Measurements from ENCODE around the gene CES1.
"Not testable (repeated sequence)": the region's sequence is repeated elsewhere in the genome, so short reads cannot be mapped to it uniquely, and the experiment has no call there.

The CES1 gene

DNA sequence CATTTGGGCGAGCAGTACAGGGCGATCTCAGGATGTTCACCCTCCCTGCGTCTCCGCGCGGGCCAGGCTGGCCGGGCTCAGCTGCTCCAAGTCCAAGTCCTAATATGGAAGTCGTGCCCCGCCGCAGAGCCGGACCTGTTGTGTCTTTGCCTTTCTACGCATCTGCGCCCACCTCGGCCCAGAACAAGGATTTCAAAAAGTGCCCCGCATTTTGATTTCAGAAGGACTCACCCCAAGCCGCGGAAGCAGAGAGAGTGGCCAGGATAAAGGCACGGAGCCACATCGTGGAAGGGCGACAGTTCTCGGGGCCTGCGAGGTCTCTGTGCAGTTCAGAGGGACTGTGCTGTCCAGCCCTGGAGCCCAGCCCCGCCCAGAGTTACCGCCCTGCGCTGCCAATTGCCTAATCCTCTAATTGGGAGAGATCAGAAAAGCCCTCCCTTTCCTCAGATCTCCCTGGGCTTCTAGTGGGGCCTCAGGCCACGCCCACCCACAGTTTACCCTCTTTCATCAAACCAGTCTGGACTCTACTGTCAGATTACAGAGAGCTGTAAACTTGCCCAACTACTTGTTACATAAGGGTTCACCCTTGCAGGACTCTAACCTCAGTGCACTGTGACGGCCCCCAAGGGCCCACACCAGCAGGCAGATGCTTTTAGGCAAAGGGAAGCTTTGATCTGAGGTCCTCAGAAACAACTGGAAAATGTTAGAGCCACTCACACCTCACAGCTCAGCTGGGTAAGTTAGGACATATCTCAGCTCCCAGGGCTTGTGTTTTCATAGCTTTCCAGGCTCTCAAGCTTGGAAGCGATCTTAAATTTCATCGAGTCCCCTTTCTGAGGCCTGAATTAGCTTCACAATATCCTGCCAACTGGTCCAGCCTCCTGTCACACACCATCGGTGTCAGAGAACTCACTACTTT lies at the start of gene CES1:
TSS of gene CES1 (minus strand) at position 324 of the 919 bp plus-strand sequence. CDS start at position 283, 41 bp downstream.
- peak; percentile 60 to 74 for DNase-seq

- DNase-seq, result no peak
Measured at GRCh38 chr16:55876854-55877253, 44.0 kb upstream of the CES1 start.

DNA sequence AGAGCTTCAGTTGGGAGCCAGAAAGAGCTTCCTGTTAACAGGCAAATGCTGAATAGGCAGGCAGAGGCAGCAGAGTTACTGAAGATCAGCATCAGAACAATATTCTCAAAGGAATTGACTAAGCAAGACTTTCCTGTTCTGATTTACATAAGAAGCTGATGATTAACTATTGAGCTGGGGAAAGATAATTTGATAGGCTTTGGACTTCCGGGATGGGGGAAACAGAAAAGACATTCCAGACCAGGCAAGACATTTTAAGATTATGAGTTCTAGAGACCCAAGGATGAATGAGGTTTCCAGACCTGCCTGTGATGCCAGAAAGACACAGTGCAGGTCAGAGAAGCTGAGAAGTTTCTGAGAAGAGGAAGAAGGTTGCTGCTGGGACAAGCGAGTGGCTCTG lies 42.4 kb upstream of the CES1 start, which contains the start of gene CES5A:
TSS of gene CES5A (minus strand) at position 101 of the 400 bp plus-strand sequence. CDS start 152 bp downstream, outside the sequence.
- DNase-seq, result no peak

- no peak for DNase-seq
Measured at GRCh38 chr16:55873122-55873521, 40.2 kb upstream of the CES1 start.

- no peak for DNase-seq
Measured at GRCh38 chr16:55872130-55872529, 39.2 kb upstream of the CES1 start.

GRCh38 chr16:55871411-55872038 lies 38.6 kb upstream of the CES1 start:
- DNase-seq, result no peak

- DNase-seq, result no peak
Measured at GRCh38 chr16:55868980-55869379, 36.1 kb upstream of the CES1 start.

DNA sequence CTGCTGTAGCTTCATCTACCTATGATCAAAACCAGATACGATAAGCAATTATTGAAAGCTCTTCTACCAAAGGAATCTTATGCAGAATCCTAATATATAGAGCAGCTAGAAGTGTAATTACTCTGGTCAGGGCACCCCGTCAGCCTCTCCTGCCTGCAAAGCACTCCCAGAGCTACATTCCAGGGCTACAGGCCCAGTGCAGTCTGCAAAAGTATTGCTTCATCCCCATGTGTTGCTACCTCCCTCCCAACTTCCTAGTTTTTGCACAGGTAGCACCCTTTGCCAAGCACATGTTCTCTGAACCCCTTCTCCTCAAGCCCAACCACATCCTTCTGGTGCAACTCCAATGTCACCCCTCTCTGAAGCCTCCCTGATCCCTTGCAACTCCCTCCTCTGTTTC lies 35.2 kb upstream of the CES1 start:
- no peak for DNase-seq

- DNase-seq, result no peak
Measured at GRCh38 chr16:55861288-55861687, 28.4 kb upstream of the CES1 start.

DNA sequence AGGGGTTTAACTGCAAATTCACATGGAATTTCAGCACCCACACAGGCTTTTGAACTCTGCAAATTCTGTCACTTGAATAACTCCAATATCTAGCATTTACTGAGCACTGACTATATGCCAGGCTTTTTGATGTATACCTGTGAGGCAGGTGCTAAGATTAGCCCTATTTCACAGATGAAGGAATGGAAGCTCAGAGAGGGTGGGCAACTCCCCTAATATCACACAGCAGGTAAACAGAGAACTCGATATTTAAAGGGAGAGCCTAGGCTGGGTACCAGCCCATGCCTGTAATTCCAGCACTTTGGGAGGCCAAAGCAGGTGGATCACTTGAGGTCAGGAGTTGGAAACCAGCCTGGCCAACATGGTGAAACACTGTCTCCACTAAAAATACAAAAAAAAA lies 24.8 kb upstream of the CES1 start:
- DNase-seq, result not testable (repeated sequence)

DNA sequence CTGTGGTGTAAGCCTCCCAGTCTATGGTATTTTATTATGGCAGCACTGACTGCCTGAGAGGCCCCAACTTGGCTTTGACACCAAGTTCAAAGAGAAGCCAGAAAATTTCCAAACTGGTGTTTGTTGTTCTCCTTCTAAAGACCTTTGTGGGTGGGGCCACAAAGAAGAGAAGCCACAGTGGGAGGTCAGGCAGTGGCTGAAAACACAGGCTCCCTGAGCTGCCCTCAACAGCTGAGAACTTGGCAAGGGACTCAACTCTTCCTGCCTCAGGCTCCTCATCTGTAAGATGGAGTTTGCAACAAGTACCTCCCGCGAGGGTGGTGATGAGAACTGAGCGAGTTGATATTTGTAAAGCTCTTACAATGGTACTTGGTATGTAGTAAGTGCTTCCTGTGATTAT lies 24.1 kb upstream of the CES1 start:
- no peak for DNase-seq

DNA sequence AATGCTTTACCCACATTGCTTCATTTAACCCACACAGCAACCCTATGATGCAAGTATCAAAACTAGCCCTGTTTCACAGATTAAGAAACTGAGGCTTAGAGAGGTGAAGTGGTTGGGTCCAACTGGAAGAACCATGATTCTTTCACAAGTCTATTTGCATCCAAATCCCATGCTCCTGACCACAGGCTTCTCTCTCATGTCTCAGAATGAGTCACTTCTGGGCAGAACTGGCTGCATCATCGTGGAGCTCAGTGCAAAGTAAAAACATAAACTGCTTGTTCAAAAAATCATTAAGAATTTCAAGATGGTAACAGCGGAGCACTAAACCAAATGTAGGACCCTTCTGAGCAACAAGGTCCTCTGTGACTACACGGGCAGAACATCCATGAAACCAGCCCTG lies 20.2 kb upstream of the CES1 start:
- no peak for DNase-seq

- DNase-seq, result no peak
Measured at GRCh38 chr16:55849536-55849935, 16.6 kb upstream of the CES1 start.

DNA sequence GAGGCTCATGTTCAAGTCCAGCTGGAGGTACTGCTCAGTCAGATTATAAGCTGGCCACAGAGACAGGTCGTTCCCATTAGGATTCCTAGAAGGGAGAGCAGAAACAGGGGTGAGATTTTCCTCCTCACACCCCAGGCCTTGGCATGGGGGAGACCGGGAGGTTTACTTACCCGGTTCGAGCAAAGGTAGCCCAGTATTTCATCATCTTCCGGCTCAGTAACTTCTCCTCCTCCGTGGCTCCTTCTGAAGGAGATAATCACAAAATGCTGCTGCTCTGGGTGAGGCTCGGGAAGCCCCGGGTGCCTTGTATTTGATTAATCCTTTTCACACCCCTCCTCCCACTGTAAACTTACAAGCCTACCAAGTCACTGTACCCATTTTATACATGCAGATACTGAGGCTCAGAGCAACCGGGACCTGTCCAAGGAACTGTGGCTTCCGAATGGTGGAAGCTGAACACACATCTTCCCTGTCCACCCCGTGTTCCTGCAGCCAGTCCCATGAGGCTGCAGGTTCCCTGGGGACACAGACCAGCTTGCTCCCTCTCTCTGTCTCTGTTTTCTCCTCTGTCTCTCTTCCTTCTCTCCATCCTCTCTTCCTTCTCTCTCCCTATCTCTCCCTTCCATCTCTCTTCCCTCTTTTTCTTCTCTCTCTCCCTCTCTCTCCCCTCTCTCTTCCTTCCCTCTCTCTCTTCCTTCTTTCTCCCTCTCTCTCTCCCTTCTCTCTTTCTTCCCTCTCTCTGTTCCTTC lies 13.9 kb upstream of the CES1 start:
- DNase-seq, result no peak

- DNase-seq, result no peak
Measured at GRCh38 chr16:55843105-55843395, 10.2 kb upstream of the CES1 start.

DNA sequence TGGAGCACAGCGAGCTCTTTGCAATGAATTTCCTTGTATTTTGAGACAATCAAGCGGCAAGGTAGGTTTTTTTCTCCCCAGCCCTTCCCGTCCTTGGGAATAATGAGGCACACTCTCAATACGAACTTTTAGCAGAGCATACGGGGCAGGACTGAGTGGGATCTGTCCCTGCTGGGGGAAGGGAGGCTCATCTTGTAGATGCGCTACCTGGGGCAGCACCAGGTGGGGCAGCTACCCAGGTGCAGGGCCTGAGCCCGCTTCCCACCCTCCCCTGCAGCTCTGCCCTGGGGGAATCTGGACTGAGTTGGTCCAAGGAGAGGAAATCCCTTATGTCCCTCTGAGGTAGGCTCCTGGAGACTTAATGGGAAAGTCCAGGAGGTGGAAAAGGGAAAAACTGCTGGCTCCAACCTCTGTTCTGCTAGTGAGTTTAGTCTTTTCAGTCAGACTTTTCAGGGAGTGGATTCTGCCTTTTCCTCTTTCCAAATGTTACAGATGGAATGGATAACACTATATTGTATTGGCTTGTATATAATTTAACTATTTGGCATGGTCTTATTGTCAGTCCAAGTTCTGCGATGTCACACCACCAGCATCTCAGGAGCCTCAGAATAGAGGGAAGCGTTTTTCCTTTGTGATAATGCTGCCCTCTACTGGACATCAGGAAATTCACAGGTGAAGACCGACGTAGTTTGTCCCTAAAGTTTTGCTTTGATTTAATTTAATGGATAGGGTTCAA lies 9.6 kb upstream of the CES1 start:
- peak; percentile 29 to 79 for DNase-seq

DNA sequence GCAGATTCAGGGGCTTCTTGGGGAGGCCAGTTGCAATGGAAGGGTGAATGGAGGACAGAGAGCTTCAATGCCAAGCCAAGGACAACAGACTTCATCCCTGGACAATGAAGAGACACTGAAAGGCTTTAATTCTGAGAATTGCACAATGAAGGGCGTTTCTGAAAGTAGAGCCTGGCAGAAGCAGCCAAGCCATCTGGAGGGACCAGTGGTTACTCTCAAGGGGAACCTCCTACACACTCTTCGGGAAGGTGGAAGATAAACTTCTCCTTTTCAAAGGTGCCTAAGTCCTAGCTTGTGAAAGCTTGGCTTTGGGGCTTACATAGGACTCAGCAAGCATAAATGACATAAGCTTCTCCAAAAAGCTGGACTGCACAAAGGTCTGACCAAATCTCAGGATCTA lies 6.2 kb upstream of the CES1 start:
- peak; percentile 65 to 70 for DNase-seq

- DNase-seq, result peak; percentile 51 to 52
Measured at GRCh38 chr16:55836158-55836611, 3.3 kb upstream of the CES1 start.

DNA sequence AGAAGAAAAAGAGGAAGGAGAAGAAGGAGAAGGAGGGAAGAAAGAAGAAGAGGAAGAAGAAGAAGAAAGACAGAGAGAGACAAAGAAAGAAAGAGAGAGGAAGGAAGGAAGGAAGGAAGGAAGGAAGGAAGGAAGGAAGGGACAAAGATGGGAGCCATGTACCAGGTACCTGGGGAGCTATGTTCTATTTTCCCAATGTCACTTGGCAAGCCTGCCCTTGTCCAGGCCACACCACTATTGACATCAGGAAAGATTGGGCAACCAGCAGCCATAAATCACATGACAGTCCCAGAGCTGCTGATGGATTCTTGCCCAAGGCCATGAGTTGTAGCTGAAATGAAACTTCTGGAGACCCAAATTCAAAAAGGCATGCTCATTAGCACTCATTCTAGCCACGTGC lies 2.7 kb upstream of the CES1 start:
- peak; percentile 25 to 39 for DNase-seq

- not testable (repeated sequence) for DNase-seq
Measured at GRCh38 chr16:55835173-55835572, 2.3 kb upstream of the CES1 start.

DNA sequence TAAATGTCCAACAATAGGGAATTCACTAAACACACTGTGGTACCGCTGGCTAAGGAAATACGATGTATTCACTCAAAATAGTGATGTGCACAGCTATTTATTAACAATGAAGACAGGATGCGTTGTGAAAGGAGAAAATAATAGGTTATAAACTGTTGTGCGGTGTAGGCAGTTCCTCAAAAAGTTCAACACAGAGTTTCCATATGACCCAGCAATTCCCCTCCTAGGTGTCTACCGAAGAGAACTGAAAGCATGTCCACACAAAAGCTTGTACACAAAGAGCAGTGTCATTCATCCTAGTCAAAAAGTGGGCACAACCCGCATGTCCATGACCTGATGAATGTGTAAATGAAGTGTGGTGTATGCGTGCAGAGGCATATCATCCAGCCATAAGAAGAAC lies 1.2 kb upstream of the CES1 start:
- peak; percentile 12 to 18 for DNase-seq

DNA sequence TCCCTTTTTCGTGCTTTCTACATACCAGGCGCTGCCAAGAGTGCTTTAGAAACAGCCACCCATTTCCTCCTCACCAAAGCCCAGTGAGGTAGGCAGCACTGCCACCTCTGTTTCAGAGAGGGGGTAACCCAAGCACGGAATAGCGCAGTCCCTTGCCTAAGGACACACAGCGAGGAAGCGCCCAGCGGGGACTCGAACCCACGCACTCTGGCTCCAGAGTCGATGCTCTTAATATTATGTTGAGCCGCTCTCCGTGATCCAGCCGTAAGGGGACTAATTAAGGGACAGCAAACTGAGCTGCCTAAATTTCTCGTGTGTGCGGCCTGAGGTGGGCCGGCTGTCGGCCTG lies 497 bp downstream of the CES1 start:
- DNase-seq, result no peak
